OCI-LY7 (cell line): ENCODE data around the gene CDK5. TPM values are rescaled to one million over a fixed set of nuclear protein-coding genes. Genes with fewer than 3 reads are reported as not detected.

Experiments
- BruUV-seq: library from RNA; stranded (reverse); fragments of 400-500 nt; replicated peaks from 2 replicates; lab custom pipeline; 2021; lab: Mats Ljungman, UMichigan
- CTCF ChIA-PET: fragments of 300-600 bp; sonication (Branson Sonifier 250); formaldehyde crosslinking; loops from one replicate; lab custom pipeline; 2022; ENCODE audit warnings: antibody characterized with exemption; ENCODE audit not compliant: unreplicated experiment; lab: Charles Lee
- POLR2A ChIA-PET: fragments of 300-600 bp; sonication (Branson Sonifier 250); formaldehyde crosslinking; loops from one replicate; lab custom pipeline; 2022; ENCODE audit warnings: antibody characterized with exemption; lab: Charles Lee
- DNase-seq: peaks from one replicate; pipeline ENCODE4 v3.0.0-alpha.2; 2015; ENCODE audit warnings: low spot score
- H2AFZ ChIP-seq: fragments of 200-600 bp; sonication (generic), shearing (Covaris generic); 2 replicates; pipeline ENCODE4 v1.6.1; 2014; ENCODE audit warnings: mild to moderate bottlenecking, antibody characterized with exemption, low read length, moderate library complexity
- H3K27ac ChIP-seq: fragments of 200-600 bp; sonication (generic); 2 replicates; pipeline ENCODE4 v1.5.1; 2014; ENCODE audit warnings: mixed run types, low read depth, mild to moderate bottlenecking, moderate library complexity, low read length, inconsistent platforms; ENCODE audit not compliant: poor library complexity, severe bottlenecking
- H3K36me3 ChIP-seq: fragments of 200-600 bp; sonication (generic); 2 replicates; pipeline ENCODE4 v1.6.1; 2014; ENCODE audit warnings: mild to moderate bottlenecking, antibody characterized with exemption, low read length, moderate library complexity, mixed read lengths; ENCODE audit not compliant: insufficient read depth
- H3K4me1 ChIP-seq: fragments of 200-600 bp; sonication (generic); 2 replicates; pipeline ENCODE4 v1.5.1; 2014; ENCODE audit warnings: mild to moderate bottlenecking, low read length; ENCODE audit not compliant: insufficient read depth, poor library complexity, severe bottlenecking
- H3K4me2 ChIP-seq: fragments of 200-600 bp; sonication (generic); 2 replicates; pipeline ENCODE4 v1.6.1; 2014; ENCODE audit warnings: mild to moderate bottlenecking, low read length
- H3K4me3 ChIP-seq: fragments of 200-600 bp; sonication (generic); 2 replicates; pipeline ENCODE4 v1.5.1; 2014; ENCODE audit warnings: mild to moderate bottlenecking, low read depth, low read length; ENCODE audit not compliant: poor library complexity, severe bottlenecking
- H3K79me2 ChIP-seq: fragments of 200-600 bp; sonication (generic); 2 replicates; pipeline ENCODE4 v1.6.1; 2016; ENCODE audit warnings: low read depth, mild to moderate bottlenecking, low read length, moderate library complexity, mixed read lengths; ENCODE audit not compliant: insufficient read depth
- H3K9me2 ChIP-seq: fragments of 200-600 bp; sonication (generic); 2 replicates; pipeline ENCODE4 v1.6.1; 2016; ENCODE audit warnings: mild to moderate bottlenecking, low read length, mixed read lengths; ENCODE audit not compliant: insufficient read depth
- H3K9me3 ChIP-seq: fragments of 200-600 bp; sonication (generic); 2 replicates; pipeline ENCODE4 v1.6.1; 2014; ENCODE audit warnings: mild to moderate bottlenecking, mixed run types, low read length, mixed read lengths
- H4K20me1 ChIP-seq: fragments of 200-600 bp; sonication (generic); 2 replicates; pipeline ENCODE4 v1.6.1; 2014; ENCODE audit warnings: mild to moderate bottlenecking, antibody characterized with exemption, low read length, moderate library complexity, mixed read lengths; ENCODE audit not compliant: insufficient read depth
- EZH2phosphoT487 ChIP-seq: fragments of 200-600 bp; sonication (generic); IDR thresholded peaks from 2 replicates; pipeline ENCODE4 v1.6.1; 2018; ENCODE audit warnings: low read depth, borderline replicate concordance, mild to moderate bottlenecking, mixed run types, antibody characterized with exemption, low read length, moderate library complexity, mixed read lengths
- intact Hi-C: fragments of 100-400 bp; cut with micrococcal nuclease; formaldehyde crosslinking; loops from one replicate; pipeline ENCODE4 v1.10.0; 2022; ENCODE audit not compliant: unreplicated experiment
- total RNA-seq, 2 experiments: library from RNA; depleted of rRNA in 1 of 2; stranded (reverse); fragments of >200 nt in 1 of 2; shearing (Covaris generic) in 1 of 2; gene quantifications; 2 replicates each; pipeline ENCODE4 v1.2.3, GENCODE V29; 2014 to 2022
- TF ChIP-seq, protein P1 (sequence below): fragments of 200-600 bp; sonication (generic); conservative IDR thresholded peaks from 2 replicates; pipeline ENCODE4 v1.5.1; 2014; ENCODE audit warnings: mild to moderate bottlenecking, antibody characterized with exemption, low read length, moderate library complexity, mixed read lengths

The CDK5 gene
- total RNA-seq, 2 experiments from 2014 or later, result 23.7 to 30.9 TPM

DNA sequence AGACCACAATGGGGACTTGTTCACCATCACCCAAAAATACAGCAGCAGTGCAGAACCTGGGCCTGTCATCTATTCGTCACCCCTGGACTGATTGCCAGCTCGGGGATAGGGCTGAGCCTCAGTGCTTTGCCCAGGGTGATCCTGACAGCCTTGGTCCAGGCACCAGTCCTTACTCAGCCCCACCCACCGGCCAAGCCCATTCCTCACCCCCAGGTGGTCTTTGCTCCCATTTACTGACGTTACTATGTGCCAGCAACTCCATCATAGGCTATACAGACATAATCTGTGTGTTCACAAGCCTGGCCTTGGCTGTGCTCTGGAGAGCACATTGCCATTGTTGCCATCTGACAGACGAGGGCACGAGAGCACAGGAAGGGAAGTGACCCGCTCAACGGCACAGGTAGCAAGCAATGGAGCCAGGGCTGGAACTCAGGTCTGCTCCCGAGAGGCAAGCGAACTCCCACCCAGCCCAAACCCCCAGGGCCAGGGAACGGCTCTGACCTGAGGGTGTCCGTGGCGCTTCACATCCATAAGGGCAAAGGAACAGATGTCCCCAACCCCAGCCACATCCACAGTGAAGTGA, 40.2 kb downstream of the CDK5 start:
- Histone ChIP-seq H4K20me1 (no peaks in the 10 kb centered on the region), H3K36me3 (no peaks in the 10 kb centered on the region), H3K4me2 (peak overlapping the region; percentile 59), H3K27ac (no peak overlapping the region), H3K9me3 (no peaks in the 10 kb centered on the region), H3K9me2 (no peaks in the 10 kb centered on the region), H3K4me3 (peak overlapping the region; percentile 44), H3K4me1 (peaks cover 10% of the 10 kb centered on the region), H2AFZ (peak overlapping the region; percentile 53; the same call in 1 of the 2 replicates), H3K79me2 (no peaks in the 10 kb centered on the region)
- TF ChIP-seq EZH2phosphoT487, result no peak
- TF ChIP-seq, protein P1, sequence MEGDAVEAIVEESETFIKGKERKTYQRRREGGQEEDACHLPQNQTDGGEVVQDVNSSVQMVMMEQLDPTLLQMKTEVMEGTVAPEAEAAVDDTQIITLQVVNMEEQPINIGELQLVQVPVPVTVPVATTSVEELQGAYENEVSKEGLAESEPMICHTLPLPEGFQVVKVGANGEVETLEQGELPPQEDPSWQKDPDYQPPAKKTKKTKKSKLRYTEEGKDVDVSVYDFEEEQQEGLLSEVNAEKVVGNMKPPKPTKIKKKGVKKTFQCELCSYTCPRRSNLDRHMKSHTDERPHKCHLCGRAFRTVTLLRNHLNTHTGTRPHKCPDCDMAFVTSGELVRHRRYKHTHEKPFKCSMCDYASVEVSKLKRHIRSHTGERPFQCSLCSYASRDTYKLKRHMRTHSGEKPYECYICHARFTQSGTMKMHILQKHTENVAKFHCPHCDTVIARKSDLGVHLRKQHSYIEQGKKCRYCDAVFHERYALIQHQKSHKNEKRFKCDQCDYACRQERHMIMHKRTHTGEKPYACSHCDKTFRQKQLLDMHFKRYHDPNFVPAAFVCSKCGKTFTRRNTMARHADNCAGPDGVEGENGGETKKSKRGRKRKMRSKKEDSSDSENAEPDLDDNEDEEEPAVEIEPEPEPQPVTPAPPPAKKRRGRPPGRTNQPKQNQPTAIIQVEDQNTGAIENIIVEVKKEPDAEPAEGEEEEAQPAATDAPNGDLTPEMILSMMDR, result no peak
- no peak for DNase-seq
- ChIA-PET CTCF (interaction anchor here (1.4 kb wide), 1 partner anchor 9 kb away, joined by 3 read pairs; no protein-coding TSS in a partner anchor), POLR2A (no interaction called here)
- intact Hi-C loops, result loop anchor here (5.0 kb wide), 1 partner anchor 95 kb away; no protein-coding TSS in a partner anchor
- no TSS peak for BruUV-seq

- Histone ChIP-seq H3K79me2 (no peaks in the 10 kb centered on the region), H3K9me2 (no peaks in the 10 kb centered on the region), H3K27ac (no peak overlapping the region), H3K9me3 (no peaks in the 10 kb centered on the region), H2AFZ (no peak overlapping the region), H3K4me2 (no peak overlapping the region), H3K4me1 (peaks cover 10% of the 10 kb centered on the region), H3K36me3 (no peaks in the 10 kb centered on the region), H4K20me1 (no peaks in the 10 kb centered on the region), H3K4me3 (no peak overlapping the region)
- intact Hi-C loops, result loop anchor here (5.0 kb wide), 1 partner anchor 95 kb away; no protein-coding TSS in a partner anchor
- TF ChIP-seq, protein P1, result no peak
- no peak for TF ChIP-seq EZH2phosphoT487
- ChIA-PET CTCF (interaction anchor here (0.5 to 1.0 kb wide), 2 partner anchors 10 to 125 kb away, joined by 3 to 7 read pairs; no protein-coding TSS in a partner anchor), POLR2A (no interaction called here)
- BruUV-seq, result no TSS peak
- DNase-seq, result no peak
These were observed 40.8 kb downstream of the CDK5 start for GRCh38 chr7:151016942-151017341.

DNA sequence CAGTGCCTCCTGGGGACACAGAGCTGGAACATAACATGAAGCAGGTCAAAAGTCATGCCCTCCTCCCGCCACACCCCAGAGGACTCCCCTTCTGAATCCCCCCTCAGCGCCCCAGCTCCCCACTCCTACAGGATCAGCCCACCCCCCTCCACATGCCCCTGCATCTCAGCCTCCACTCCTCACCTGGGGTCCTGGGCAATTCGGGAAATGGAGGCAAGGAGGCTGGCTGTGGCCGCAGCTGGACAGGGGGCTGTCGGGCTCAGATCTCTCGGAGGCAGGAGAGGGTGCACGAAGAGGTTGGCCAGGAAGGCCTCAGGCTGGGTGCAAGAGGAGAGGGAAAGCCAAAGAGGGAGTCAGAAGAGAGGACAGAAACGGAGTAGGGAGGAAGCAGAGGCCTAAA, 41.2 kb downstream of the CDK5 start:
- CTCF ChIA-PET, result interaction anchor here (0.5 to 1.0 kb wide), 2 partner anchors 10 to 124 kb away, joined by 3 to 7 read pairs; no protein-coding TSS in a partner anchor
- intact Hi-C loops, result loop anchor here (5.0 kb wide), 1 partner anchor 96 kb away; no protein-coding TSS in a partner anchor
- no peaks in the 10 kb centered on the region for H3K36me3 ChIP-seq
- TF ChIP-seq, protein P1, result no peak
- TF ChIP-seq EZH2phosphoT487, result no peak
- H3K4me3 ChIP-seq, result no peak overlapping the region
- no TSS peak for BruUV-seq
- POLR2A ChIA-PET, result no interaction called here
- H3K4me2 ChIP-seq, result no peak overlapping the region
- H3K27ac ChIP-seq, result no peak overlapping the region
- no peak overlapping the region for H2AFZ ChIP-seq
- peaks cover 10% of the 10 kb centered on the region for H3K4me1 ChIP-seq
- H3K79me2 ChIP-seq, result no peaks in the 10 kb centered on the region
- H3K9me3 ChIP-seq, result no peaks in the 10 kb centered on the region
- no peak for DNase-seq
- H3K9me2 ChIP-seq, result no peaks in the 10 kb centered on the region
- no peaks in the 10 kb centered on the region for H4K20me1 ChIP-seq
